GM12878 (cell line): ENCODE results near the gene PCDHGC3. TPM values are rescaled to one million over a fixed set of nuclear protein-coding genes. Genes with fewer than 3 reads are reported as not detected.
A peak's percentile ranks its signal among the peaks of the same experiment; 100 is the strongest.

Source experiments
- ATAC-seq: fragments of 200-7000 bp; cut with Tn5 transposase; 3 replicates; pipeline ENCODE4 v1.9.1; 2020; ENCODE audit warnings: mild to moderate bottlenecking, moderate library complexity
- BruUV-seq: library from RNA; stranded (reverse); fragments of 400-500 nt; replicated peaks from 2 replicates; lab custom pipeline; 2021; lab: Mats Ljungman, UMichigan
- CTCF ChIA-PET: fragments of 300-600 bp; sonication (Branson Sonifier 250); formaldehyde crosslinking; extraction: SDS; loops from one replicate; lab custom pipeline; 2021; ENCODE audit warnings: inconsistent platforms; lab: Yijun Ruan, JAX
- POLR2A ChIA-PET: fragments of 350-600 bp; formaldehyde crosslinking; extraction: SDS; loops from one replicate; lab custom pipeline; 2021; ENCODE audit warnings: inconsistent platforms; lab: Charles Lee
- RAD21 ChIA-PET: fragments of 300-600 bp; sonication (Branson Sonifier 250); formaldehyde crosslinking; loops from one replicate; lab custom pipeline; 2023; ENCODE audit warnings: antibody characterized with exemption; ENCODE audit not compliant: unreplicated experiment; lab: Charles Lee
- SMC1A ChIA-PET: fragments of 300-600 bp; sonication (Branson Sonifier 250); formaldehyde crosslinking; loops from one replicate; lab custom pipeline; 2023; ENCODE audit not compliant: unreplicated experiment, uncharacterized antibody; lab: Charles Lee
- DNase-seq: peaks from one replicate; pipeline ENCODE4 v3.0.0-alpha.2; 2011; ENCODE audit warnings: low read depth, low spot score
- FAIRE-seq: peaks from 3 replicates; lab custom pipeline; 2011; peaks lifted over from hg19 to GRCh38; lab: Jason Lieb, UNC
- H2AFZ ChIP-seq: 2 replicates; pipeline ENCODE4 v1.6.0; 2011; ENCODE audit warnings: low read depth, low read length, control low read depth; ENCODE audit not compliant: control insufficient read depth
- H3K27ac ChIP-seq: 2 replicates; pipeline ENCODE4 v1.5.1; 2011; ENCODE audit warnings: control low read depth; ENCODE audit not compliant: control insufficient read depth, insufficient read depth
- H3K27me3 ChIP-seq, 2 experiments: replicated peaks in 1 of 2; 2 replicates each; pipeline versions ENCODE4 v1.6.0 to v1.6.1; 2011; ENCODE audit warnings: low read length in 1 of 2; ENCODE audit not compliant: control insufficient read depth in 2 of 2, insufficient read depth in 2 of 2
- H3K36me3 ChIP-seq, 2 experiments: 2 replicates each; pipeline ENCODE4 v1.5.1; 2011; ENCODE audit warnings: low read length in 1 of 2; ENCODE audit not compliant: control insufficient read depth in 2 of 2, insufficient read depth in 2 of 2
- H3K4me1 ChIP-seq: 2 replicates; pipeline ENCODE4 v1.6.1; 2011; ENCODE audit warnings: mild to moderate bottlenecking, low read length, moderate library complexity, mixed read lengths; ENCODE audit not compliant: control insufficient read depth, insufficient read depth
- H3K4me2 ChIP-seq: 2 replicates; pipeline ENCODE4 v1.6.0; 2011; ENCODE audit warnings: control low read depth; ENCODE audit not compliant: control insufficient read depth, insufficient read depth
- H3K4me3 ChIP-seq: fragments of 200-600 bp; sonication (generic); 2 replicates; pipeline ENCODE4 v1.5.1; 2016
- H3K79me2 ChIP-seq: 2 replicates; pipeline ENCODE4 v1.6.0; 2011; ENCODE audit warnings: low read length; ENCODE audit not compliant: control insufficient read depth, insufficient read depth
- H3K9ac ChIP-seq: 2 replicates; pipeline ENCODE4 v1.8.0; 2011; ENCODE audit warnings: low read length, control low read depth, mixed read lengths; ENCODE audit not compliant: control insufficient read depth, insufficient read depth
- H3K9me3 ChIP-seq: replicated peaks from 3 replicates; pipeline ENCODE4 v1.5.1; 2011; ENCODE audit warnings: mild to moderate bottlenecking, low read length; ENCODE audit not compliant: control insufficient read depth, insufficient read depth
- H4K20me1 ChIP-seq: 2 replicates; pipeline ENCODE4 v1.6.0; 2011; ENCODE audit not compliant: control insufficient read depth, insufficient read depth
- ASH2L ChIP-seq: fragments of 300-600, 200-600 bp; sonication (generic); IDR thresholded peaks from 2 replicates; pipeline ENCODE4 v1.6.1; 2017; ENCODE audit warnings: low read depth, mild to moderate bottlenecking, borderline replicate concordance
- BACH1 ChIP-seq: fragments of 450-650 bp; IDR thresholded peaks from 2 replicates; pipeline ENCODE4 v1.6.1; 2017; ENCODE audit warnings: mild to moderate bottlenecking, borderline replicate concordance
- CHD2 ChIP-seq: IDR thresholded peaks from 2 replicates; pipeline ENCODE4 v1.6.1; 2011; ENCODE audit warnings: low read depth, low read length, improper control_type of control experiment, borderline replicate concordance
- GATAD2B ChIP-seq: fragments of 450-650 bp; conservative IDR thresholded peaks from 2 replicates; pipeline ENCODE4 v1.6.1; 2017; ENCODE audit warnings: low read depth, mild to moderate bottlenecking, moderate library complexity
- IRF3 ChIP-seq: fragments of 450-650 bp; IDR thresholded peaks from 2 replicates; pipeline ENCODE4 v1.6.1; 2014; ENCODE audit warnings: mild to moderate bottlenecking
- POLR2AphosphoS5 ChIP-seq: IDR thresholded peaks from 2 replicates; pipeline ENCODE4 v1.6.1; 2011; ENCODE audit warnings: mild to moderate bottlenecking, low read length, inconsistent platforms
- USF2 ChIP-seq: IDR thresholded peaks from 2 replicates; pipeline ENCODE4 v1.6.1; 2011; ENCODE audit warnings: low read depth, low read length, improper control_type of control experiment, borderline replicate concordance
- WGBS: methylation state at CpG from one replicate; pipeline ENCODE4 v1.1.6; 2016; ENCODE audit warnings: low lambda C conversion rate; ENCODE audit not compliant: insufficient replicate concordance, insufficient coverage; ENCODE audit errors: missing lambda C conversion rate; 5-methylcytosine and 5-hydroxymethylcytosine counted together
- in situ Hi-C: fragments of 300-500 bp; cut with MboI; formaldehyde crosslinking; loops from 9 replicates; pipeline ENCODE4 v1.14.3; 2018; ENCODE audit warnings: mixed read lengths
- intact Hi-C: fragments of 100-400 bp; cut with micrococcal nuclease; formaldehyde crosslinking; loops from one replicate; pipeline ENCODE4 v1.14.2; 2022; ENCODE audit not compliant: unreplicated experiment
- polyA plus RNA-seq, 11 experiments: library from polyadenylated mRNA; depleted of rRNA in 4 of 11; unstranded in 6 of 11; stranded (reverse) in 5 of 11; fragments of >200 nt; fragmentation: Nextera tagmentation in 4 of 11; fragmentation: Illumina TruSeq in 1 of 11; extraction: Ambion mirVana in 4 of 11; extraction: Trizol in 1 of 11; gene quantifications; 1 replicate in 1 of 11; 2 replicates in 10 of 11; pipeline versions ENCODE4 v1.2.1 to v1.2.3, GENCODE V29; 2011 to 2016; ENCODE audit warnings: inconsistent platforms in 2 of 11, missing spikeins in 2 of 11, low read depth in 1 of 11
- total RNA-seq, 4 experiments: library from RNA; depleted of rRNA in 3 of 4; stranded (reverse); fragments of >200 nt in 3 of 4; fragmentation: Illumina TruSeq in 1 of 4; extraction: Trizol in 1 of 4; gene quantifications; 2 replicates each; pipeline versions ENCODE4 v1.2.1 to v1.2.3, GENCODE V29; 2013 to 2021
- TF ChIP-seq, protein P1 (sequence below): fragments of 450-650 bp; IDR thresholded peaks from 2 replicates; pipeline ENCODE4 v1.6.1; 2017; ENCODE audit warnings: antibody characterized with exemption, mild to moderate bottlenecking, moderate library complexity
- TF ChIP-seq, protein P2 (sequence below): IDR thresholded peaks from 2 replicates; pipeline ENCODE4 v1.6.1; 2012; ENCODE audit warnings: improper control_type of control experiment, low read depth, low read length; ENCODE audit not compliant: insufficient replicate concordance

PCDHGC3 gene
- total and polyA plus RNA-seq, 10 of the 15 experiments (the other 5 are each of a cell fraction or from before 2014, with no cell fraction given): 0.53 to 22.1 (median 12.0) TPM

DNA sequence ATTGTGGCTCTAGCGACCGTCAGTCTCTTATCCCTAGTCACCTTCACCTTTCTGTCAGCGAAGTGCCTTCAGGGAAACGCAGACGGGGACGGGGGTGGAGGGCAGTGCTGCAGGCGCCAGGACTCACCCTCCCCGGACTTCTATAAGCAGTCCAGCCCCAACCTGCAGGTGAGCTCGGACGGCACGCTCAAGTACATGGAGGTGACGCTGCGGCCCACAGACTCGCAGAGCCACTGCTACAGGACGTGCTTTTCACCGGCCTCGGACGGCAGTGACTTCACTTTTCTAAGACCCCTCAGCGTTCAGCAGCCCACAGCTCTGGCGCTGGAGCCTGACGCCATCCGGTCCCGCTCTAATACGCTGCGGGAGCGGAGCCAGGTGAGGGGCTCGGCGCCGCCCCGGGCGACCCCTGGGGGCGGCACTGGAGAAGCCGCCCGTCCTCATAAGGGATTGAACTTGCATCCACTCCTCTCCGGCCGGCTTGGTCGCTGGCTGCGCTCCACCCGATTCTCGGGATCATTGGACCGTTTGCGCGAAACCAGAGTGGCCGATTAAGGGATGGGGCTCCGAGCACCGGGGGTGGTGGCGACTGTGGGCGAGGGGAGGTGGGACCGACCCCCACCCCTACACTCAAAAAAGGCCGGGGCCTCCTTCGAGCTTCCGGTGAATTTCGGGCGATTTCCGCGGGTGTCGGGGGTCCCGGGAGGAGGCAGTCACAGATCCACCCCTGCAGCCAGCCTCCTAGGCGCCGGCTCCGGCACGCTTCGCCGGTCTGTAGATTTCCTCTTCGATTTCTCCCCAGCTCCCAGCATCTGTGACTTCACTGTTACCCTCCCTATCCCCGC, 15.8 kb downstream of the PCDHGC3 start:
- no peaks in the 10 kb centered on the region; a peak in 1 of 4 replicates for H3K27me3 ChIP-seq
- no TSS peak for BruUV-seq
- H3K4me3 ChIP-seq: peak overlapping the region; percentile 65
- no peaks in the 10 kb centered on the region for H3K79me2 ChIP-seq
- ChIA-PET RAD21 (interaction anchor here (0.6 to 1.9 kb wide), 2 partner anchors 16 to 79 kb away, joined by 3 to 8 read pairs; partner anchors contain the start of gene PCDHGA10), SMC1A (interaction anchor here (1.4 to 2.0 kb wide), 3 partner anchors 8 to 18 kb away, joined by 3 to 6 read pairs (median 4); no protein-coding TSS in a partner anchor), POLR2A (interaction anchor here (1.2 to 1.7 kb wide), 2 partner anchors 15 to 22 kb away, joined by 3 to 5 read pairs; no protein-coding TSS in a partner anchor), CTCF (interaction anchor here (0.7 to 3.4 kb wide), 7 partner anchors 15 to 72 kb away, joined by 4 to 23 read pairs (median 7); partner anchors contain the start of genes PCDHGA11 and PCDHGC3)
- H2AFZ ChIP-seq: peak overlapping the region; percentile 79
- FAIRE-seq (no peak), ATAC-seq (no peak; the same call in 2 of the 3 replicates), DNase-seq (no peak)
- in situ Hi-C loops (no loop called here), intact Hi-C loops (no loop called here)
- H3K9me3 ChIP-seq: no peaks in the 10 kb centered on the region; the same call in 2 of the 3 replicates
- peaks cover 24% of the 10 kb centered on the region for H3K4me1 ChIP-seq
- H3K4me2 ChIP-seq: peak overlapping the region; percentile 97
- no peaks in the 10 kb centered on the region; a peak in 1 of 4 replicates for H3K36me3 ChIP-seq
- no peaks in the 10 kb centered on the region for H4K20me1 ChIP-seq
- peak overlapping the region; percentile 3; the same call in 1 of the 2 replicates for H3K9ac ChIP-seq
- WGBS: 16% methylated on average over 64 of the region's 66 CpGs
- H3K27ac ChIP-seq: no peak overlapping the region
- TF ChIP-seq CHD2 (no peak), ASH2L (no peak), IRF3 (no peak), POLR2AphosphoS5 (no peak), BACH1 (no peak), GATAD2B (no peak), USF2 (no peak)
- TF ChIP-seq, protein P1, sequence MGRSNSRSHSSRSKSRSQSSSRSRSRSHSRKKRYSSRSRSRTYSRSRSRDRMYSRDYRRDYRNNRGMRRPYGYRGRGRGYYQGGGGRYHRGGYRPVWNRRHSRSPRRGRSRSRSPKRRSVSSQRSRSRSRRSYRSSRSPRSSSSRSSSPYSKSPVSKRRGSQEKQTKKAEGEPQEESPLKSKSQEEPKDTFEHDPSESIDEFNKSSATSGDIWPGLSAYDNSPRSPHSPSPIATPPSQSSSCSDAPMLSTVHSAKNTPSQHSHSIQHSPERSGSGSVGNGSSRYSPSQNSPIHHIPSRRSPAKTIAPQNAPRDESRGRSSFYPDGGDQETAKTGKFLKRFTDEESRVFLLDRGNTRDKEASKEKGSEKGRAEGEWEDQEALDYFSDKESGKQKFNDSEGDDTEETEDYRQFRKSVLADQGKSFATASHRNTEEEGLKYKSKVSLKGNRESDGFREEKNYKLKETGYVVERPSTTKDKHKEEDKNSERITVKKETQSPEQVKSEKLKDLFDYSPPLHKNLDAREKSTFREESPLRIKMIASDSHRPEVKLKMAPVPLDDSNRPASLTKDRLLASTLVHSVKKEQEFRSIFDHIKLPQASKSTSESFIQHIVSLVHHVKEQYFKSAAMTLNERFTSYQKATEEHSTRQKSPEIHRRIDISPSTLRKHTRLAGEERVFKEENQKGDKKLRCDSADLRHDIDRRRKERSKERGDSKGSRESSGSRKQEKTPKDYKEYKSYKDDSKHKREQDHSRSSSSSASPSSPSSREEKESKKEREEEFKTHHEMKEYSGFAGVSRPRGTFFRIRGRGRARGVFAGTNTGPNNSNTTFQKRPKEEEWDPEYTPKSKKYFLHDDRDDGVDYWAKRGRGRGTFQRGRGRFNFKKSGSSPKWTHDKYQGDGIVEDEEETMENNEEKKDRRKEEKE: no peak
- TF ChIP-seq, protein P2, sequence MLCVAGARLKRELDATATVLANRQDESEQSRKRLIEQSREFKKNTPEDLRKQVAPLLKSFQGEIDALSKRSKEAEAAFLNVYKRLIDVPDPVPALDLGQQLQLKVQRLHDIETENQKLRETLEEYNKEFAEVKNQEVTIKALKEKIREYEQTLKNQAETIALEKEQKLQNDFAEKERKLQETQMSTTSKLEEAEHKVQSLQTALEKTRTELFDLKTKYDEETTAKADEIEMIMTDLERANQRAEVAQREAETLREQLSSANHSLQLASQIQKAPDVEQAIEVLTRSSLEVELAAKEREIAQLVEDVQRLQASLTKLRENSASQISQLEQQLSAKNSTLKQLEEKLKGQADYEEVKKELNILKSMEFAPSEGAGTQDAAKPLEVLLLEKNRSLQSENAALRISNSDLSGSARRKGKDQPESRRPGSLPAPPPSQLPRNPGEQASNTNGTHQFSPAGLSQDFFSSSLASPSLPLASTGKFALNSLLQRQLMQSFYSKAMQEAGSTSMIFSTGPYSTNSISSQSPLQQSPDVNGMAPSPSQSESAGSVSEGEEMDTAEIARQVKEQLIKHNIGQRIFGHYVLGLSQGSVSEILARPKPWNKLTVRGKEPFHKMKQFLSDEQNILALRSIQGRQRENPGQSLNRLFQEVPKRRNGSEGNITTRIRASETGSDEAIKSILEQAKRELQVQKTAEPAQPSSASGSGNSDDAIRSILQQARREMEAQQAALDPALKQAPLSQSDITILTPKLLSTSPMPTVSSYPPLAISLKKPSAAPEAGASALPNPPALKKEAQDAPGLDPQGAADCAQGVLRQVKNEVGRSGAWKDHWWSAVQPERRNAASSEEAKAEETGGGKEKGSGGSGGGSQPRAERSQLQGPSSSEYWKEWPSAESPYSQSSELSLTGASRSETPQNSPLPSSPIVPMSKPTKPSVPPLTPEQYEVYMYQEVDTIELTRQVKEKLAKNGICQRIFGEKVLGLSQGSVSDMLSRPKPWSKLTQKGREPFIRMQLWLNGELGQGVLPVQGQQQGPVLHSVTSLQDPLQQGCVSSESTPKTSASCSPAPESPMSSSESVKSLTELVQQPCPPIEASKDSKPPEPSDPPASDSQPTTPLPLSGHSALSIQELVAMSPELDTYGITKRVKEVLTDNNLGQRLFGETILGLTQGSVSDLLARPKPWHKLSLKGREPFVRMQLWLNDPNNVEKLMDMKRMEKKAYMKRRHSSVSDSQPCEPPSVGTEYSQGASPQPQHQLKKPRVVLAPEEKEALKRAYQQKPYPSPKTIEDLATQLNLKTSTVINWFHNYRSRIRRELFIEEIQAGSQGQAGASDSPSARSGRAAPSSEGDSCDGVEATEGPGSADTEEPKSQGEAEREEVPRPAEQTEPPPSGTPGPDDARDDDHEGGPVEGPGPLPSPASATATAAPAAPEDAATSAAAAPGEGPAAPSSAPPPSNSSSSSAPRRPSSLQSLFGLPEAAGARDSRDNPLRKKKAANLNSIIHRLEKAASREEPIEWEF: no peak
